GM18505 (cell line): Measurements from ENCODE around the gene SH3PXD2A.

Experiments
- ATAC-seq: cut with Tn5 transposase; IDR thresholded peaks from one replicate; pipeline ENCODE4 v1.9.1; 2021; ENCODE audit not compliant: unreplicated experiment
- POLR2A ChIP-seq: IDR thresholded peaks from 4 replicates; pipeline ENCODE4 v1.6.1; 2011; ENCODE audit warnings: borderline replicate concordance; ENCODE audit not compliant: insufficient read depth, insufficient read length; ENCODE audit errors: extremely low read depth

Gene SH3PXD2A

GRCh38 chr10:103592186-103593021, 263.0 kb downstream of the SH3PXD2A start:
- no peak for TF ChIP-seq POLR2A
- no peak for ATAC-seq

- ATAC-seq = no peak
- no peak for TF ChIP-seq POLR2A
Observed at GRCh38 chr10:103590744-103591291, 264.6 kb downstream of the SH3PXD2A start.

- no peak for TF ChIP-seq POLR2A
Observed at GRCh38 chr10:103590060-103590459, 265.3 kb downstream of the SH3PXD2A start.

DNA sequence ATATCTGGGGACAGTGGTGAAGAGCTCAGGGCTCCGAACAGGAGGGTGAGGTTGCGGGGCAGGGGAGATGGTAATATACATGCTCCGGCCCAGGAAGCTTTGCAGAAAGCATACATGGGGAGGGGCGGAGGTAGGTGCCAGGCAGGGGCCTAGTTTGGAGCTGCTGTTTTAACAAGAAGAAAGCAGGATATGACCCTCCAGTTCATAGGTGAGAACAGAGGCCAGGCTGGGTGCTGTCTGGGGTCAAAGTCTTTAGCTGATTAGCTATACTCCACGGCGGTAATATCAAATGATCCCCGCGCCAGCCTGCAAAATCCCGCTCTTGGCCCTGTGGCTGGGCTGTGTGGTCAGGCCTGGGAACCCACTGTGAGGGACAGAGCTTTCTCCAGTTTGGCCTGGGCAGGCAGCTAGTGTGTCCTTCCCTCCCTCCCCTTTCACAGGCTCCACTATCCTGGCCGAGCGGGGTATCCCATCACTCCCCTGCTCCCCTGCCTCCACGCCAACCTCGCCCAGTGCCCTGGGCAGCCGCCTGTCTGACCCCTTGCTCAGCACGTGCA, 266.2 kb downstream of the SH3PXD2A start:
- no peak for ATAC-seq
- no peak for TF ChIP-seq POLR2A

More at GRCh38 chr10:103590060-103590459, 265.3 kb downstream of the SH3PXD2A start:
- ATAC-seq = no peak

DNA sequence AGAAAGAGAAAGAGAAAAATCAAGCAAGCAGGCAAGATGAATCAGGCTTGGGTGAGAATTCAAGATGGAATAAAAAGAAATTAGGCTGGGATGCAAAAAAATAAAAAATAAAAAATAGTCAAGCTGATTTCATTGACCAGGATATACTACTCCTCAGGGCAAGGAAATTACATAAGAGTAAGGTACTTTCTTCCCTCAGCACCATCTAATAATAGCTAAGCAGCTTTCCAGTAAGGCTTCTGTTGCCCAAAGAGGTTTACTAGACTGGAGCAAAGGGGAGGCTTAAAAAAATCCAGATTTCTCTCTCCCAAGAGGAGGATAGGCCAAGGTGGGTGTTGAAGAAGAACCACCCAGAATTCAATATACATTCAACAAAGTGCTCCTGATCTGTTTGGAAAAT, 268.3 kb downstream of the SH3PXD2A start:
- ATAC-seq = no peak

DNA sequence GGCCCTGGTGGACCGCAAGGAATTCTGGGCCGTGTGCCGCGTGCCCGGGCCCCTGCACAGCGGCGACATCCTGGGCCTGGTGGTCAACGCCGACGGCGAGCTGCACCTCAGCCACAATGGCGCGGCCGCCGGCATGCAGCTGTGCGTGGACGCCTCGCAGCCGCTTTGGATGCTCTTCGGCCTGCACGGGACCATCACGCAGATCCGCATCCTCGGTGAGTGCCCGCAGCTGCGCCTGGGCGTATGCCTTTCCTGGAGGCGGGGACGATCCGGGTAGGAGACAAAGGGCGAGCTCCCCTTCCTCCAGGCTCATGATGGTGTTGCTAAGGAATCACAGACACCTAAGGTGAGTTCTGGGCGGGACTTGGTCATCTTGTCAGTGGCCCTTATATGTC, 270.4 kb downstream of the SH3PXD2A start:
- no peak for TF ChIP-seq POLR2A
- no peak for ATAC-seq

More for the DNA sequence above, 268.3 kb downstream of the SH3PXD2A start:
- no peak for TF ChIP-seq POLR2A

DNA sequence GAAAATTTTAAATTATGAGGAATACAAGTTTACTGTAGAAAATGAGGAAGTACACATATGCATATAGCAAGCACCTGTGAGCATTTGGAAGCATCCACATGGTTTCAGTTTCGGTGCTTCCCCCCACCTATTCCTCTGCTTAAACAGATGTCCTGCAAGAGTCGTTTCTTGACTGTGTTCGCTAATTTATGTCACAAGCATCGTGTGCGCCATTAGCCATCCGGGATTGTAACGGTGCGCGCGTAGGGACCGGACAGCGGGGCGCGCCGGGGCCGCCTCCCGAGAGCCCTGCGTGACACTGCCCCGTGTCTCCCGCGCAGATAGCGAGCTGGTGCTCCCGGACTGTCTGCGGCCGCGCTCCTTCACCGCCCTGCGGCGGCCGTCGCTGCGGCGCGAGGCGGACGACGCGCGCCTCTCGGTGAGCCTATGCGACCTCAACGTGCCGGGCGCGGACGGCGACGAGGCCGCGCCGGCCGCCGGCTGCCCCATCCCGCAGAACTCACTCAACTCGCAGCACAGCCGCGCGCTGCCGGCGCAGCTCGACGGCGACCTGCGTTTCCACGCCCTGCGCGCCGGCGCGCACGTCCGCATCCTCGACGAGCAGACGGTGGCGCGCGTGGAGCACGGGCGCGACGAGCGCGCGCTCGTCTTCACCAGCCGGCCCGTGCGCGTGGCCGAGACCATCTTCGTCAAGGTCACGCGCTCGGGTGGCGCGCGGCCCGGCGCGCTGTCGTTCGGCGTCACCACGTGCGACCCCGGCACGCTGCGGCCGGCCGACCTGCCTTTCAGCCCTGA, 271.0 kb downstream of the SH3PXD2A start:
- no peak for ATAC-seq
- TF ChIP-seq POLR2A = no peak

GRCh38 chr10:103583871-103584215, 271.5 kb downstream of the SH3PXD2A start:
- TF ChIP-seq POLR2A = no peak
- ATAC-seq = no peak

GRCh38 chr10:103582331-103583123, 272.8 kb downstream of the SH3PXD2A start:
- no peak for TF ChIP-seq POLR2A
- ATAC-seq = no peak

GRCh38 chr10:103581499-103581898, 273.9 kb downstream of the SH3PXD2A start:
- ATAC-seq = no peak
- no peak for TF ChIP-seq POLR2A

DNA sequence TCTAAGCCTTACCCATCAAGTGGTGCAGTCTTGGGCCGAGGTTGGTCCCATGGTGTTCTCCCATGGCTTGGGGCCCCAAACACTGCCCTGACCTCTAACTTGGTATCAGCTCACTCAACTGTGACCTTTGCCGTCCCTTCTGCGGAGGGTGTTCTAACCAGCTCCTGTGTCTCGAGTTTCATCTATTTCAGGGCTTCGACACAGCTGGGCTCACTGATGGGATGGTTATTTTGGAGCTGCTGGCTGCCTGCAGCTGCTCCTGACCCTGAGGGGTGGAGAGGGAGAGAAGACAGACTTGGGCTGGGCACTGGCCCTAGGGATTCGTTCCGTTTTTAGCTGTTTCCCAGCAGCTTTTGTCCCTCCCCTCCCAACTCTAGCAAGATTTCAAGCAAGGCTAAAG, 274.9 kb downstream of the SH3PXD2A start:
- ATAC-seq = no peak
- no peak for TF ChIP-seq POLR2A

DNA sequence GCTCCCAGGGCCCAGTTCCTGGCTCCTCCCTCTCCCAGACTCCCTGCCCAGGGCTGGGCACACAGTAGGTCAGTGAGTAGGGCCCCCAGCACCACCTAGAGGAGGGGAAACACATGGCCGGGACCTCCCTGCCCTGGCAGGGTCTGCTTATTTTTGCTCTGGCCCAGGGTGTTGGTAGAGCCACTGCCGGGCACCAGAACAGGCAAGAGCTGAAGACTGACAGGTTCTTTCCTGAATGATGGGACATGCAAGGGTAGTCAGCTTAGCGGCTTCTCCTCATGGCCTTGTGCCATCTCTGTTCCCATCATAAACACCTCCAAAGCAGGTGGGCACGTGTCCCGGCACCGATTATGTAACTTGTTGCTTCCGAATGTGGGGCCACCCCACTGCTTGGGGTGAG, 275.4 kb downstream of the SH3PXD2A start:
- TF ChIP-seq POLR2A = no peak
- no peak for ATAC-seq
